Transverse colon (tissue), 3 donors: Measurements from ENCODE around the gene GIPR.
"Not testable (repeated sequence)": the region's sequence is repeated elsewhere in the genome, so short reads cannot be mapped to it uniquely, and the experiment has no call there.

Source experiments
- POLR2A ChIP-seq: fragments of 450-650 bp; IDR thresholded peaks from one replicate; pipeline ENCODE4 v1.6.1; 2016; ENCODE audit warnings: antibody characterized with exemption, mild to moderate bottlenecking, moderate library complexity
- POLR2AphosphoS5 ChIP-seq, 3 donors: sonication (generic); formaldehyde crosslinking; IDR thresholded peaks; one replicate each; pipeline ENCODE4 v1.6.1; 2016; ENCODE audit warnings: antibody characterized with exemption in 3 of 3

- not testable (repeated sequence) for TF ChIP-seq POLR2A; POLR2AphosphoS5 (IDR thresholded peaks at IDR 0.05)
Observed at GRCh38 chr19:45720065-45720464, 52.0 kb downstream of the GIPR start.
